Stimulated activated CD4-positive, alpha-beta T cell treated with anti-CD3 and anti-CD28 coated beads, Interleukin-12 subunit alpha, Interleukin-12 subunit beta, amount 100 ng/mL, for 24 hours (primary cell): Measurements from ENCODE around the gene LRCH3.

Experiments
- DNase-seq, 2 experiments: peaks; one replicate each; pipeline ENCODE4 v3.0.0-alpha.2; 2020; ENCODE audit warnings: low read depth in 2 of 2

The LRCH3 gene

GRCh38 chr3:197791892-197792647, 1.0 kb downstream of the LRCH3 start:
- no peak for DNase-seq

- no peak for DNase-seq
Measured at GRCh38 chr3:197793247-197793646, 2.2 kb downstream of the LRCH3 start.

GRCh38 chr3:197794115-197794514, 3.1 kb downstream of the LRCH3 start:
- DNase-seq = no peak

GRCh38 chr3:197795200-197795599, 4.1 kb downstream of the LRCH3 start:
- DNase-seq = no peak

GRCh38 chr3:197796087-197796486, 5.0 kb downstream of the LRCH3 start:
- DNase-seq = no peak

GRCh38 chr3:197798863-197799262, 7.8 kb downstream of the LRCH3 start:
- no peak for DNase-seq

- no peak for DNase-seq
Measured at GRCh38 chr3:197800379-197800778, 9.3 kb downstream of the LRCH3 start.

- no peak for DNase-seq
Measured at GRCh38 chr3:197801891-197802778, 11.1 kb downstream of the LRCH3 start.

GRCh38 chr3:197802779-197803459, 11.9 kb downstream of the LRCH3 start:
- no peak for DNase-seq

GRCh38 chr3:197804511-197804910, 13.5 kb downstream of the LRCH3 start:
- no peak for DNase-seq

GRCh38 chr3:197807969-197808587, 17.0 kb downstream of the LRCH3 start:
- DNase-seq = no peak

- no peak for DNase-seq
Measured at GRCh38 chr3:197809356-197810020, 18.4 kb downstream of the LRCH3 start.

- no peak for DNase-seq
Measured at GRCh38 chr3:197810901-197811300, 19.8 kb downstream of the LRCH3 start.

GRCh38 chr3:197811343-197811742, 20.3 kb downstream of the LRCH3 start:
- no peak for DNase-seq

- no peak for DNase-seq
Measured at GRCh38 chr3:197814372-197814771, 23.3 kb downstream of the LRCH3 start.

GRCh38 chr3:197820550-197821335, 29.7 kb downstream of the LRCH3 start:
- no peak for DNase-seq

- no peak for DNase-seq
Measured at GRCh38 chr3:197829397-197830045, 38.5 kb downstream of the LRCH3 start.

- DNase-seq = no peak
Measured at GRCh38 chr3:197830308-197830966, 39.4 kb downstream of the LRCH3 start.

- DNase-seq = no peak
Measured at GRCh38 chr3:197830967-197831313, 39.9 kb downstream of the LRCH3 start.
